HuH-7.5 (cell line): Measurements from ENCODE around the gene CCDC134.
A peak's percentile ranks its signal among the peaks of the same experiment; 100 is the strongest.

Source experiments
- DNase-seq: peaks from one replicate; pipeline ENCODE4 v3.0.0; 2011; ENCODE audit warnings: low spot score

Gene CCDC134

DNA sequence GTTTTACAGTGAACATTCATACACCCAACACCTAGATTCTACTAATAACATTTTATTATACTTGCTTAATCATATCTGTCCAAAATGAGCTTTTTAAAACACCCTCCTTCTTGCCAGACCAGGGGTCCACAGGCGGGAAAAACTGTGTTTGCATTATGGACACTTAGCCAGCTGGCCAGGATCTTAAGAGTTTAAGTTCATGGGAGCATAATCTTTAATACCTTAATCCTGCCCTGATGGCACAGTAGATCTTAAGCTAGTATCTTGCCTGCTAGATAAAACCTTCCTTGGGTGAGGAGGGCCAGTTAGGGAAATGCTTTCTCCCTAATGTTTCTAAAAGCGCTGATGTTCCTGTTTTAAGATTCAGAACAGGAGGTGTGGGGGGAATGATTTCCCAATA is 13.1 kb upstream of the CCDC134 start:
- DNase-seq = no peak

DNA sequence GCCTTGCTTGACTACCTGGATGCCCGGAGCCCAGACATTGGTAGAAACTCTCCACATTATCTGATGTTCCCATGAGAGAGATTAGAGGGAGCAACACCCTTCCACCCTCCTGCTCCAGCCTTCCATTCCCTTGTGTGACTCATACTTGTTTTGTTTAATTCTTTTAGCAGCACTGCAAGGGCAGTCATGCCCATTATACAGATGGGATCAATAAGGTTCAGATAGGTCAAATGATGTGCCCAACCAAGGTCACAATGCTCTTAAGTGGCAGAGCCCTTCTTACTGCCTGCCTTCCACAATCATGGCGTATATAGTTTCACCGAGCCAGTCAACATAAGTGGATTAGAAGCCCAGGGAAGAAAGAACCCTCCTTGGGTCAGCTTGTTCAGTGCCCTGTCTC is 6.6 kb upstream of the CCDC134 start:
- DNase-seq = no peak

GRCh38 chr22:41798736-41799135 is 1.7 kb upstream of the CCDC134 start:
- no peak for DNase-seq

DNA sequence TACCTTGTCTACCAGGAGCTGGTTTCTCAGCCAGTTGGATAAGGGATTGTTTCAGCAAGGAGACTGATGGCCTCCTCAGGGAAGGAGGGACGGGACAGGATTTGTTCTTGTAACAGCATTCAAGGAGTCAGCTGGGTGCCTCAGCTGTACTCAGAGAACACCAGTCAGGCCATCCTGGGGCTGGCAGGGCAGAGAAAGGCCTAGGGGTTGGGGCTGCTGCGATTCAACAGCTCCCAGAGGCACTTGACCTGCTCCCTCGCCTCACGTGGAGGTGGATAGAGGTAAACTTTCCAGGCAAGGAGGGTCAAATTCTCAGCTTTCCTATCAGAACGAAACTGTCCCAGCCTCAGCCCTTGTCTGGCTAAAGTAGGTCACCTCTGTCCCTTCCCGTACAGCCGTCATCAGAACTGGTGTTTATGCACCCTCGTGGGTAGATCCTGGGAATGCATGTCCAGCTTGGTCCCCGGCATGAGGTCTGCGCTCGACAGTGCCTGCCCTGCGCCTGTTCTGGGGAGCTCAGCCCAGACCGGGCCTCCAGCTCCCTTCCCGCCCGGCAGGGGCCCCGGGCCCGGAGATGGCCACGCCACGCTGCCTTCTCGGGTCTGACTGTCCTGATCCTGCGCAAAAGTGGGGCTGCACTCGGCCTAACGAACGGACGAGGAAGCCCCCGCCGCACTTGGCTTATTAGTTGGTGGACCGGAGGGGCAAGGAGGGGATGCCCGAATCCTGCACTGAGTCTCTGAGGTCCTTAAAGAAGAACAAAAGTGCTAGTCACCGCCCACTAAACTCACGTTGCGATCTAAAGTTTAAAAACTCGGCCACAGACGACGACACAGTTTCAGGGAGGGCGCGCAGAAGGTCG is 762 bp upstream of the CCDC134 start:
- peak; percentile 50 for DNase-seq

DNA sequence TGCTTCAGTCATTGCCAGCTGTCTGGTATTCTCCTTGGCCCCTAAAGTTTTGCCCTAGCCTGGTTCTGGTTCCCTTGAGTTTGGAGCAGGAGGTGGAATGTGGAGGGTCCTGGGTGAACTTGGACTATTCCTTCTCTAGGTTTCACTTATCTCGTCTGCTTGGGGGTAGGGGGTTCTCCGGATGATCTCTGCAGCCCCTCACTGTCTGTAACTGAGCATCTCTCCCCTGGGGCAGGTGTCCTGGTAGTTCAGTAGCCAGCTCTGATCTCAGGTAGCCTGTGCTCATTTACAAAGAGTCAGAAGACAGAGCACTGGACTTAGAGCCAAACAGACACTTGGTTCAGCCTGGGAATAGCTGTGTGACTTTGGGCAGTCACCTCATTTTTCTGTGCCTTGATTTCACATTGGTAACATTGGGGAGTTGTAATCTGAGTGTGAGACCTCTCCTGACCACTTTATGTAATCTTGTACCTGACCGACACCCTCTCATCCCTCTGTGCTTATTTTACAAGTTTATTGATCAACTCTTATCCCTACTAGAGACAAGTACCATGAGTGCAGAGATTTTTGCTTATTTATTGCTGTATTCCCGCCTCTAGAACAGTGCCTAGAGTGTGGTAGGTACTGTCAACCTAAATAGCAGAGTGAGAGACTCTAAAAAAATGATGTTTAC is 804 bp downstream of the CCDC134 start:
- no peak for DNase-seq

DNA sequence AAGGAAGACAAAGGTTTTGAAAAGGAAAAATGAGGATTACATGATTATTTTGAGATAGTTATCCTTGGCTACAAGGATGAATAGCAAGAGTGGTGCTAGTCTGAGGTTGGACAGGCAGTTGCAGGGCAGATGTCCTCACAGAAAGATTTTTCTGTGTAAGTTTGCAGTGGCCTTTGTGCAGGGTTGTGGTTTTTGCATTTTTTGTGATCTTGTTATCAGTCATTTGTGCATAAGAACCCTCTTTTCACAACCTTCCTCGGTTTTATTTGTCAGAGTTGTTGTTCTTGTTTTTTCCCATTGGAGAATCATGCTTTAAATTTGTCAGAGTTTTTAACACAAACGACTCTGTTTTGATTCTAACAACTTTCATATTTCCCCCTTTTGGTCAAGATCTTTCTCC is 1.4 kb downstream of the CCDC134 start:
- no peak for DNase-seq

- no peak for DNase-seq
Measured at GRCh38 chr22:41805639-41806038, 5.2 kb downstream of the CCDC134 start.

DNA sequence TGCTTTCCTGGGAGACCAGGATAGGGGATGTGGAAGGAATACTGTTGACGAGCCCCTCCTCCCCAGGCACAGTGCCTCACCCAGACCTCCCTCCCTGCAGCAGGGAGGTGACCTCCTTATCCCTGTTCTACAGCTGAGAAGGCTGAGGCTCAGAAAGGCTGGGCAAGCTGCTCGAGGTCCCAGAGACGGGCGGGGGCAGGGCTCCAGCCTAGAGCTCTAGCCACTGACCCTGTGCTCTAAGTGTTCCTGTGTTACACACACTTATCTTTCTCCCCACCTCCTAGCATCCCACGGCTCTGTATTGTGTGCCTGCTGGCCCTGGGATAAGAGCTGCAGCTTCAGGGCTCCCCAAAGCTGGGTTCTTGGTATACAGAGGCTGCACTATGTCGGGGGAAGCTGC is 7.9 kb downstream of the CCDC134 start:
- DNase-seq = no peak

DNA sequence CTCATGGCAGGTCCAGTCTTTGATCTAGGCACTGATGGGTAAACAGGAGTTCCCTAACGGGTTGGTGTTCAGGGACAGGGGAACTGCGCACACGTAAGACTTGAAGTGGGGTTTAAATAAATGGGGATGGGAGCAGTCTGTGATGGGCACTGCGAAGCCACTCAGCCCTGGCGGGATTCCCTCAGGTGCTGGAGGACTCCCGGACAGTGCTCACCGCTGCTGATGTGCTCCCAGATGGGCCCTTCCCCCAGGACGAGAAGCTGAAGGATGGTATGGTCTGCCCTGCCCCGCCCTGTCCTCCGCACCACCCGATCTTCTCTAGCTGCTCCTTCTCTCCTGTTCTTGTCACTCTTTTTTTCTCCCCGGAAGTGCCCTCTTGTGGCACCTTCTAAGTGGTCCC is 9.5 kb downstream of the CCDC134 start:
- no peak for DNase-seq

GRCh38 chr22:41812805-41813545 is 12.5 kb downstream of the CCDC134 start:
- DNase-seq = no peak

GRCh38 chr22:41813726-41814410 is 13.4 kb downstream of the CCDC134 start:
- DNase-seq = no peak

DNA sequence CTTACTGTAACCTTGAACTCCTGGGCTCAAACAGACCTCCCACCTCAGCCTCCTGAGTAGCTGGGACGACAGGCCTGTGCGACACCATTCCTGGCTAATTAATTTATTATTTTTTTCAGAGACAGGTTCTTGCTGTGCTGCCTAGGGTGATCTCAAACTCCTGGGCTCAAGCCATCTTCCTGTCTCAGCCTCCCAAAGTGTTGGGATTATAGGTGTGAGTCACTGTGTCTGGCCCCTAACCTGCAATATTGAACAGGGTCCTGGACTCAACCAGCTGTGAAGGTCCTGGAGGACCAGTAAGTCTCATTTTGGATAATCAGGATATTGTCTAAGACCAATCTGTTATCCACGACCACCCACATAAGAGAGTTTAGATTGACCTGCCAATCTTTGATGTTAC is 15.2 kb downstream of the CCDC134 start:
- DNase-seq = no peak

- no peak for DNase-seq
Measured at GRCh38 chr22:41816241-41816640, 15.8 kb downstream of the CCDC134 start.

DNA sequence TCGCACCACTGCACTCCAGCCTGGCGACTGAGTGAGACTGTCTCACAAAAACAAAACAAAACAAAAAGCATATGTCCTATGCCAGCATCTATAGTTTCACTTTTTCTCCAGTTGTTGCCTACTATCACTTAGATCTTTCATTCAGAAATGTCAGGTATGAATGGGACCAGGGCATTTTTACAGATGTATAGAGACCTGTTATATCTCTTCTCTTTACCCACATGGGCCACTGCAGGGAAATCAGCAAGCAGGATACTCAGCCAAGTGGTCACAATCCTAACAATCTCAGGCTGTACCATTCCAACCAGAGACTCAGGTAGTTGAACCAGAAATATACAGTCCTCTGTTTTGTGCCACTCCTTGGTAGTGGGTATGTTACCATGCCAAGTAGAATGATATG is 16.4 kb downstream of the CCDC134 start:
- no peak for DNase-seq

DNA sequence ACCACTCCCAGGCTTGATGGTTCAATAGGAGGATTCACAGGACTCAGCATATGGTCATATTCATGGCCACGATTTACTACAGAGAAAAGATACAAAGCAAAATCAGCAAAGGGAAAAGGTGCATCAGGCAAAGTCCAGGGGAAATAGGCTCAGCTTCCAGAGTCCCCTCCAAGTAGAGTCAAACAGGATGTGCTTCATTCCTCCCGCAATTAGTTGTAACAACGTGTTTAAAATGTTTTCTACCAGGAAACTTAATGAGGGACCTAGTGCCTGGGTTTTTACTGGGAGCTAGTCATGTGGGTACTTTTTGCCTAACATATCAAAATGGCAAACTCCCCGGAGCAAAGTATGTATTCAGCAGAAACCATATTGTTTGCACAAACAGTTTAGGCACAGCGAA is 17.5 kb downstream of the CCDC134 start:
- DNase-seq = no peak

DNA sequence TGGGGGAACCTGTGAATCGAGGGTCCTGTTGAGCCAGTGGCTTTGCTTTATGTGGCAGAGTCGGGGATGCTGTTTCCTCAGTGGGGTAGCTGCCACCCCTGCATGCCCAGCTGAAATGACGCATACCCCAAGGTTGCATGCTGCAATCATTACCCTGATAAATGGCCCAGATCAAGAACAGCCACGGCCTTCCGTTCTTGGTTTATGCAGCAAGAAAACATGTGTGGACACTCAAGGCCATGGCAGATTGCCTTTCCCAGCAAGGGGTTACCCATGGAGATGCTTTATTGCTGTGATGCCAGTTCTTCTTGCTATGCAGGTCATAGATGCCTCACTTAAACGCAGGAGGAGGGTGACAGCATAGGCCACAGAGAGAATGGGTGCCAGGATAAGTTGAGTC is 18.1 kb downstream of the CCDC134 start:
- DNase-seq = no peak

DNA sequence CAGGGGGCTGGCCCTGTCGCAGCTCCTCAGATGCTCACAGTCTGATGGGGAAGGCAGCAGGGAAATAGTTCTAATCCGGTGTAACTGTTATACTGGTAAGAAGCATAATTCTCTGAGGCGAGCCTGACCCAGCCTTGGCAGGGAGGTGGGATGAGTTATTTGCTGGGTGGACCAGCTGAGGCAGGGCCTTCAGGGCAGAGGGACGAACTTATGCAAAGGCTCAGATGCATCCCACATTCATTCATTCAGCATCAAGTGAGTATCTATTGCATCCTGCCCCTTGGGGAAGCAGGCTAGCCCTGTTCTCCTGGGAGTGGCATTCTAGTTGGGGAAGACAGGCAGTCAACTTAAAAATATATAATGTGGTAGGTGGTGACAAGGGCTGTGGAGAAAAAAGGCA is 18.8 kb downstream of the CCDC134 start:
- DNase-seq = no peak

GRCh38 chr22:41820447-41820846 is 20.0 kb downstream of the CCDC134 start:
- no peak for DNase-seq

- DNase-seq = no peak
Measured at GRCh38 chr22:41821471-41822316, 21.2 kb downstream of the CCDC134 start.

DNA sequence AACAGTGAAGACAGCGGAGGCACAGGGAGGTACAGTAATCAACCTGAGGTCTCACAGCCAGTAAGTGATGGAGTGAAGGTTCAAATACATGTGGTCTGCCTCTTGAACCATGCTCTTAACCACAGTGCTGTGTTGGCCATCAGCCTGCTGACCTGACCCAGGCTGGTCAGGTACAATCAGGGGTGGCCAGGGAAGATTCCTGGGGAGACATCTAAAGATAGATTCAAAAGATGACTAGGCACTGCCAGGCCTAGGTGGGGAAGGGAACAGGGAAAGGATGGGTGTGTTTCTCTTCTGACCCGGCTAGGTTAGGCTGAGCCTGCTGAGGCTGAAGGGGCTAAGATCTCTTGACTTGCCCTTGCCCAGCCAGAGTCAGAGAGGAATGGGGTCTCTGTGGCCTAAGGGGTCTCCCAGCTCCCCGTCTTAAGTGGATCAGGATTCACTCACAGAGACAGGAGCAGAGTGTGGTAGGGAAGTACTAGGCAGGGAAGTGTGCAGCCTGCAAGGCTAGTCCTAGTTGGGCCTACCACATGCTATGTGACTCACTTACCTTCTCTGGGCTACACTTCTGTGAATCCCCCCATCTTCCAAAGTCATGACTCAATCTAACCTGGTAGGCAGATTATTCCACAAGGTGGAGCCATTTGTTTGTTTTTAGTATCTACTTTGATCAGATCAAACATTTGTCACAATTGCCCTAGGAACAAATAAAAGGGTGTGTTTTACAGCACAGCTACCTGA is 22.0 kb downstream of the CCDC134 start:
- no peak for DNase-seq

DNA sequence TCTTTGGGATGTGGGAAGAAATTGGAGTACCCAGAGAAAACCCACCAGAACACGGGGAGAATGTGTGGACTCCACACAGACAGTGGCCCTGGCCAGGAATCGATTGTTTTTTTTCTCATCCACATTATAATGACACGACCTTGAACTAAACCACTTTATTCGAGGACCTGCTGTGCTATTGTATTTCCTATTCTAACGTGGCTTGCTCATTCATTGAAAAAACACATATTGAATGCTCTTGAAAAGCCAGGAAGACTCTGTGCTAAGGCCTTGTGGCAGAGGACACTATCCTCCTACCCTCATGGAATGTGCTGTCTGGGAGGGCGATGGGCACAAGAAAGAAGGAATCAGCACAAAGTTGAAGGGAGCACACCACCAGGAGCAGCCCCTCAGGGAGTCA is 23.3 kb downstream of the CCDC134 start:
- no peak for DNase-seq
